Right lobe of liver (tissue), 6 donors: ENCODE data around the gene MS4A15. TPM values are rescaled to one million over a fixed set of nuclear protein-coding genes. Genes with fewer than 3 reads are reported as not detected.
A peak's percentile ranks its signal among the peaks of the same experiment; 100 is the strongest.

Source experiments
- ATAC-seq, 4 donors: fragments of 200-7000 bp; cut with Tn5 transposase; one replicate each; pipeline ENCODE4 v1.9.1; 2020; ENCODE audit warnings: mild to moderate bottlenecking in 4 of 4, moderate library complexity in 4 of 4
- DNase-seq, 3 donors: peaks; one replicate each; pipeline ENCODE4 v3.0.0-alpha.2; 2020
- H3K27ac ChIP-seq, 3 donors: fragments of 200-600 bp; one replicate each; pipeline ENCODE4 v1.8.0; 2022
- H3K27me3 ChIP-seq, 2 donors: fragments of 200-600 bp; one replicate each; pipeline ENCODE4 v1.8.0; 2022
- H3K36me3 ChIP-seq, 4 donors: fragments of 200-600 bp; sonication (generic) in 1 of 4; one replicate each; pipeline versions ENCODE4 v1.5.1 to v1.8.0; 2017 to 2022; ENCODE audit warnings: control low read depth in 1 of 4
- H3K4me1 ChIP-seq, 4 donors: fragments of 200-600 bp; sonication (generic) in 1 of 4; one replicate each; pipeline versions ENCODE4 v1.5.1 to v1.8.0; 2017 to 2022; ENCODE audit warnings: control low read depth in 1 of 4
- H3K4me3 ChIP-seq, 3 donors: fragments of 200-600 bp; one replicate each; pipeline ENCODE4 v1.8.0; 2022
- H3K9me3 ChIP-seq, 4 donors: fragments of 200-600 bp; sonication (generic) in 1 of 4; one replicate each; pipeline versions ENCODE4 v1.5.1 to v1.8.0; 2017 to 2022; ENCODE audit warnings: control low read depth in 1 of 4
- CTCF ChIP-seq, 4 donors: fragments of 200-600 bp in 3 of 4; fragments of 450-650 bp in 1 of 4; IDR thresholded peaks; one replicate each; pipeline versions ENCODE4 v1.5.1 to v1.8.0; 2016 to 2022; ENCODE audit warnings: antibody characterized with exemption in 4 of 4, mild to moderate bottlenecking in 2 of 4
- POLR2A ChIP-seq: fragments of 450-650 bp; IDR thresholded peaks from one replicate; pipeline ENCODE4 v1.6.1; 2017; ENCODE audit warnings: antibody characterized with exemption, mild to moderate bottlenecking
- WGBS: methylation state at CpG from one replicate; pipeline ENCODE4 v1.1.6; 2018; ENCODE audit warnings: low coverage, low lambda C conversion rate; ENCODE audit not compliant: insufficient coverage; ENCODE audit errors: missing lambda C conversion rate; 5-methylcytosine and 5-hydroxymethylcytosine counted together
- intact Hi-C, 2 donors: fragments of 100-400 bp; cut with DNase I; formaldehyde crosslinking; loops; one replicate each; pipeline versions ENCODE4 v1.11.2 to v1.14.1; 2022
- total RNA-seq, 6 experiments: library from RNA; depleted of rRNA in 2 of 6; stranded (reverse); fragments of >200 nt in 2 of 6; fragmentation: NEBNext Ultra II Directional in 3 of 6; extraction: Animal tissue kit (Norgen Biotek cat#: 25700) in 3 of 6; gene quantifications; one replicate each; pipeline versions ENCODE4 v1.1.0 to v1.2.4, GENCODE V29; 2016 to 2023
- donor health status: DM: no; HTN: yes; CAD: no.
- donor health status: DM: no; HTN: no; CAD: no.
- donor health status: DM: no; HTN: no; CAD: no.
- donor health status: DM: no; HTN: yes; CAD: no.
- donor health status: DM: no; HTN: yes; CAD: no.

The MS4A15 gene
- total RNA-seq, 6 experiments from 2014 or later: not detected

- ATAC-seq (no peak), DNase-seq (no peak)
- no peaks in the 10 kb centered on the region for H3K36me3 ChIP-seq
- H3K4me3 ChIP-seq: no peak overlapping the region
- H3K27me3 ChIP-seq: no peaks in the 10 kb centered on the region
- H3K4me1 ChIP-seq: no peaks in the 10 kb centered on the region
- TF ChIP-seq POLR2A (no peak), CTCF (IDR thresholded peaks at IDR 0.05) (no peak)
- H3K9me3 ChIP-seq: no peaks in the 10 kb centered on the region
- intact Hi-C loops: no loop called here
- H3K27ac ChIP-seq: no peak overlapping the region
- WGBS: 100% methylated on average over 1 of the region's 7 CpGs
Observed at GRCh38 chr11:60783911-60784310, 27.2 kb downstream of the MS4A15 start.

GRCh38 chr11:60785136-60785535 lies 28.5 kb downstream of the MS4A15 start, which contains the start of gene MS4A10:
Gene MS4A10, plus strand, starts transcription at chr11:60785333. Its CDS starts 5,003 bp downstream, at chr11:60790336.
- DNase-seq (no peak), ATAC-seq (peak in 2 of 4 donors; percentile 23 to 30)
- intact Hi-C loops: no loop called here
- TF ChIP-seq POLR2A (no peak), CTCF (IDR thresholded peaks at IDR 0.05) (no peak)
- H3K4me1 ChIP-seq: no peaks in the 10 kb centered on the region
- H3K4me3 ChIP-seq: no peak within 1 kb of the TSS
- H3K27me3 ChIP-seq: no peaks in the 10 kb centered on the region
- 51% methylated on average over 5 of the region's 9 CpGs for WGBS
- H3K9me3 ChIP-seq: no peaks in the 10 kb centered on the region
- no peaks in the 10 kb centered on the region for H3K36me3 ChIP-seq
- H3K27ac ChIP-seq: no peak within 1 kb of the TSS

GRCh38 chr11:60785806-60786361 lies 29.2 kb downstream of the MS4A15 start:
- DNase-seq: no peak
- 39% methylated on average over 8 of the region's 8 CpGs for WGBS
- H3K4me3 ChIP-seq: no peak overlapping the region
- no peak overlapping the region for H3K27ac ChIP-seq
- TF ChIP-seq POLR2A (no peak), CTCF (IDR thresholded peaks at IDR 0.05) (no peak)
- intact Hi-C loops: no loop called here
- no peak for ATAC-seq
- H3K27me3 ChIP-seq: no peaks in the 10 kb centered on the region
- H3K4me1 ChIP-seq: no peaks in the 10 kb centered on the region
- H3K9me3 ChIP-seq: no peaks in the 10 kb centered on the region
- no peaks in the 10 kb centered on the region for H3K36me3 ChIP-seq

GRCh38 chr11:60786811-60787567 lies 30.3 kb downstream of the MS4A15 start:
- intact Hi-C loops: no loop called here
- ATAC-seq: peak in 3 of 4 donors; percentile 37 to 78 (median 63)
- WGBS: 38% methylated on average over 9 of the region's 15 CpGs
- Histone ChIP-seq H3K4me1 (no peaks in the 10 kb centered on the region), H3K4me3 (no peak overlapping the region), H3K27ac (no peak overlapping the region), H3K27me3 (no peaks in the 10 kb centered on the region), H3K9me3 (no peaks in the 10 kb centered on the region), H3K36me3 (no peaks in the 10 kb centered on the region)
- TF ChIP-seq CTCF (IDR thresholded peaks at IDR 0.05) (no peak), POLR2A (no peak)
- DNase-seq: peak in 1 of 3 donors; percentile 63
